Measurements from ENCODE around the gene CCDC138.

GRCh38 chr2:108852375-108852774 is 65.8 kb downstream of the CCDC138 start:
- TF ChIP-seq ZNF207 (IDR thresholded peaks at IDR 0.05; ENCODE audit: borderline replicate concordance) (no peak), TBL1XR1 (IDR thresholded peaks at IDR 0.05; ENCODE audit: borderline replicate concordance, low read length, partially characterized antibody) (no peak), SMC3 (IDR thresholded peaks at IDR 0.05; ENCODE audit: low read length) (no peak), GABPB1 (CRISPR knock-in tag; IDR thresholded peaks at IDR 0.05) (no peak), ZKSCAN1 (IDR thresholded peaks at IDR 0.05; ENCODE audit: low read length) (no peak), USF2 (IDR thresholded peaks at IDR 0.05; ENCODE audit: low read depth, low read length) (no peak), USF2 (CRISPR knock-in tag; IDR thresholded peaks at IDR 0.05; ENCODE audit: borderline replicate concordance) (no peak), POLR2AphosphoS5 (IDR thresholded peaks at IDR 0.05; ENCODE audit: low read depth, low read length) (no peak), TAF1 (CRISPR knock-in tag; IDR thresholded peaks at IDR 0.05) (no peak), JUN (CRISPR knock-in tag; IDR thresholded peaks at IDR 0.05) (no peak), ZNF629 (CRISPR knock-in tag; conservative IDR thresholded peaks at IDR 0.05) (no peak), ZNF639 (CRISPR knock-in tag; conservative IDR thresholded peaks at IDR 0.05) (no peak), REST (IDR thresholded peaks at IDR 0.05; ENCODE audit: borderline replicate concordance in 1 of 2, low read depth in 1 of 2, low read length in 2 of 2) (no peak)

All from HepG2 (cell line).